GM13977 (cell line): Measurements from ENCODE around the gene IRF2.

ENCODE experiments used
- DNase-seq: peaks from one replicate; pipeline ENCODE4 v3.0.0; 2012; ENCODE audit warnings: low spot score
- in situ Hi-C: fragments of 300-500 bp; cut with MboI; formaldehyde crosslinking; loops from one replicate; pipeline ENCODE4 v1.12.0; 2022; ENCODE audit warnings: low sequenced_read_pairs, low pct_unique_long_range_greater_than_20kb, mixed read lengths, inconsistent platforms; ENCODE audit not compliant: unreplicated experiment
- TF ChIP-seq, protein P1 (sequence below): IDR thresholded peaks from 2 replicates; pipeline ENCODE4 v1.5.1; 2012; ENCODE audit warnings: mild to moderate bottlenecking, control low read depth; ENCODE audit not compliant: insufficient read depth; ENCODE audit errors: extremely low read depth, missing control alignments

IRF2 gene

DNA sequence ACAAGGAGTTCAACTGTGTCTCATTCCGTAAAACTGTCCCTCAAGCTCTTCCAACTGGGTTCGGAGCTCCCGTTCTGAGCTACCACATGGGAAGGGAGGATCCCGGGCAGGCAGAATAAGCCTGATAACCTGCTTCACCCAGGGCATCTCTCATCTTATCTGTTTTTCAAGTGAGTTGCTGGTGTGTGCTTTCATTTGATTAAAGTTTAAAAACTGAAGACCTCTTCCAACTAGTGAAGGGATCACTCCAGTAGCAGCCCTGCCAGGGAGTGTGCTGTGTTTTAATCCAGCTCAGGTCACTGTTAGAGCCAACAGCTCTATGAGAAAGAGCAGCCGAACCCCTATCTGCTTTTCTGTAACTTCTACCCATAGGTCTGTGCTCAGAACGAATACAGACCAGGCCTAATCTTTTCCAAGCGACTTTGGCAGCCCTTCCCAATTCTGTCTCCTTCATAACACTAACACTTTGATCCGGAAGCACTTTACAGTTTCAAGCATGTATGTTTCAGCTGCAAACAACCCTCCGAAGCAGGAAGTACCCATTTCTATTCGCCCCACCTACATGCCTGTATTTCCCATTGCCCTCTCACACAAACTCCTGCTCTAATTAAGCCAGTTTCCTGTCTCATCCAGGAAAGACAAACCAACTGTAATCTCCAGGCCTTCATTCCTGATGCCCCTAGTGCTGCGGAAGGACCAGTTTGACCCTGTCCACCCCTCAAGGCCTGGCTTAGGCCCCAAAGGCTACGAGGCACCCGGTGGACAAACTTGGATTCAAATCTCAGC is 60.9 kb downstream of the IRF2 start:
- TF ChIP-seq, protein P1, sequence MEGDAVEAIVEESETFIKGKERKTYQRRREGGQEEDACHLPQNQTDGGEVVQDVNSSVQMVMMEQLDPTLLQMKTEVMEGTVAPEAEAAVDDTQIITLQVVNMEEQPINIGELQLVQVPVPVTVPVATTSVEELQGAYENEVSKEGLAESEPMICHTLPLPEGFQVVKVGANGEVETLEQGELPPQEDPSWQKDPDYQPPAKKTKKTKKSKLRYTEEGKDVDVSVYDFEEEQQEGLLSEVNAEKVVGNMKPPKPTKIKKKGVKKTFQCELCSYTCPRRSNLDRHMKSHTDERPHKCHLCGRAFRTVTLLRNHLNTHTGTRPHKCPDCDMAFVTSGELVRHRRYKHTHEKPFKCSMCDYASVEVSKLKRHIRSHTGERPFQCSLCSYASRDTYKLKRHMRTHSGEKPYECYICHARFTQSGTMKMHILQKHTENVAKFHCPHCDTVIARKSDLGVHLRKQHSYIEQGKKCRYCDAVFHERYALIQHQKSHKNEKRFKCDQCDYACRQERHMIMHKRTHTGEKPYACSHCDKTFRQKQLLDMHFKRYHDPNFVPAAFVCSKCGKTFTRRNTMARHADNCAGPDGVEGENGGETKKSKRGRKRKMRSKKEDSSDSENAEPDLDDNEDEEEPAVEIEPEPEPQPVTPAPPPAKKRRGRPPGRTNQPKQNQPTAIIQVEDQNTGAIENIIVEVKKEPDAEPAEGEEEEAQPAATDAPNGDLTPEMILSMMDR, result no peak
- DNase-seq, result no peak
- in situ Hi-C loops, result loop anchor here (10.0 kb wide), 1 partner anchor 121 kb away; no protein-coding TSS in a partner anchor

DNA sequence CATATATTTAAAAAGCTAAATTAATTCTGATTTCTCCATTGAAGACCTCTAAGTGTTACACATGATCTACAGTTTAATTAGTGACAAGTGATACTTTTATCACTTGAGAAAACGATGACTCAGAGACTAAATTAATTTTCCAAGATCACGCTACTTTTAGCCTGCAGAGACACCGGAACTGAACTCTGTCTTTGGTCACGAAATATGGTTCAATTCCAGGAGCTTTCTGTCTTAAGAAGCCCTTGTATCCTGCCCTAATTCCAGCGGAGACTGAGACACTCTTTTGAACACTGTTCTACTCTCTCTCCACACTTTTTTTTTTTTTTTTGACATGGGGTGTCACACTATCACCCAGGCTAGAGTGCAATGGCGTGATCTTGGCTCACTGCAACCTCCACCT is 63.6 kb downstream of the IRF2 start:
- TF ChIP-seq, protein P1, result no peak
- DNase-seq, result no peak
- in situ Hi-C loops, result loop anchor here (10.0 kb wide), 1 partner anchor 124 kb away; no protein-coding TSS in a partner anchor

DNA sequence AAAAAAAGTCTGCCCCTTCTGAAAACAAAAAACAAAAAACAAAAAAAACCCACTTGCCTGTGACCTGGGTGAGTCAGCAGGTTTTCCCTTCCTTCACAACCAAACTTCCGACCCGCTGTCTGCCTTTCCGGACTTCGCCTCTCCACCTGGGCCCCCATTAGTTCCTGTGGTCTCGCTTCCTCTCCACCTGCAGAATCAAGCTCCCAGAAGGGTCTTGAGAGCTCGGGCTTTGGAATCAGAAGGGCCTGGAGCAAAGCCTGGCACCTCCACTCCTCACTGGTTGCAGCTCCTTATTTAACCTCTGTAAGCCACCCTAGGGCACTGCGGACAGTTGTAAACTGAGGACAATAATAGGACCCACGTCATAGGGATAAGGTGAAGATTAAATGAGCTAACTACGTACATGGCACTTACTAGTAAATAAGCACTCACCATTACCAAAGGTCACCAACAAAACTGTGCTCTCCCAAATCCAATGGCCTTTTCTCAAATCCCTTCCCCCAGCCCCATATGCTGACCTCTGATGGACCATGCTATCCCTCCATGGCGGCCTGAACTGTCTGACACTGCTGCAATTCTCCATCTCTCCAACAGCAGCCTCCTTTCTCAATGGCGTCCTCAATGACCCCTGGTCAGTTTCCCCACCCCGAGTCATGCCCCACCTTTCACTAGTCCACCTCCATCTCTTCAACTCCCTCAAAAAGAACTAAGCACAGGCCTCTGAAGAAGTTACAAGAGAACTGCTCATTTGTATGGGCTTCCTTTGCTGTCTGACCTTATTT is 64.2 kb downstream of the IRF2 start:
- DNase-seq, result no peak
- TF ChIP-seq, protein P1, result no peak
- in situ Hi-C loops, result loop anchor here (10.0 kb wide), 1 partner anchor 125 kb away; no protein-coding TSS in a partner anchor

DNA sequence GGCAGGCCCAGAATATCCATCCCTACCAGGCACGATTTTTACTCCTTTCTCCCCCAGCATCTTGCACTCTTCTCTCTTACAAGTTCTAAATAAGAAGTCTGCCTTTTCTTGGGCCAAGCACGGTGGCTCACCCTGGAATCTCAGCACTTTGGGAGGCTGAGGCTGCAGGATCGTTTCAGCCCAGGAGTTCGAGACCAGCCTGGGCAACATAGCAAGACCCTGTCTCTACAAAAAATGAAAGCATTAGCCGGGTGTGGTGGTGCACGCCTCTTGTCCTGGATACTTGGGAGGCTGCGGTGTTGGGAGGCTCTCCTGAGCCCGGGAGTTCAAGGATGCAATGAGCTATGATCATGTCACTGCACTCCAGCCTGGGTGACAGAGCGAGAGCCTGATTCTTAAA is 64.8 kb downstream of the IRF2 start:
- TF ChIP-seq, protein P1, result no peak
- in situ Hi-C loops, result no loop called here
- no peak for DNase-seq

DNA sequence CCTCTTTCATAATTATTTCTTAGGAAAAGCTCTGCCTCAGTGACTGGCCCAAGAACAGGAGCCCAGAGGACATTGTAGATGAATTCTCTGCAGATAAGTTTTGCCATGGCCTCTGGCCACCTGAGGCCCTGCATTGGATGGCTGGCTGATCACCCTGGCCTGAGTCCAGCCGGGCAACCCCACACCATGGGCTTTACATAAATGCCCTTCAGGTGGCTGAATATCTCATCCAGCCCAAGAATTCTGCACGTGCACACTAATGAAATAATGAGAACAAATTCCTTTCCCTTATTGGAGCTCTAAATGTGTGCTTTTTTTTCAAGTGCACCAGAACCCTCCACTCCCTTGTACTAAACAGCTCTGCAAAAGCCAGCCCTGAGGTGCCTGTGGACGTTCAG is 65.7 kb downstream of the IRF2 start:
- in situ Hi-C loops, result no loop called here
- TF ChIP-seq, protein P1, result no peak
- DNase-seq, result no peak

DNA sequence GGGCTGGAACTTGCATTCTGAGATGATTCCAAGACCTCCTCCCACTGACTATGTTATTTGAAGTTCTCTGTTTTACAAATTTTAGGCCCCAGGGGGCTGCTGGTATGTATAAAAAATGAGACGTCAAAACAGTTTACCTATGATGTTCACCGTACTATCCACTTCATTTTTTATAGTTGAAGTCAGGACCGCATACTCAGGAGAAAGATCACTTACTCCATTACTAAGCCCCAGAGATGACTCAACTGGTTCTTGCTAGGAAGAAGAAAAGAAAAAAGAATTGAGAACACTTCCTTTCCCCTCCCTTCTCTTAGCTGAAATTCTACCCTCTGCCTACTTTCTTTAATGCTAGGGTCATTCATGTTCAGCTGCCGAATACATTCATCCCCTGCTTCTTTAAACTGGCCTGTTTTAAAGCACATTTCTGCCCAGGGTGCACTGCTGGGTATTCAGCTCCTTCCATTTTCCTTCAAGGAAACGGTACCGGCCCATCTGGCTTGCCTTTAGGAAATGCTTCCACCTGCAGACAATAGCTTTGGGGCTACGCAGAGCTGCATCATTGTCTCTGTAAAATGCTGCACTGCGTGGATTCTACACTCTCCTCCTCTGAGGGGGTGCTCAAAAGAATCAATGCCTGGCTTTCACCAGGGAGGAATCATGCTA is 66.2 kb downstream of the IRF2 start:
- in situ Hi-C loops, result no loop called here
- DNase-seq, result no peak
- TF ChIP-seq, protein P1, result no peak
